H1 (cell line): ENCODE results near the gene IDI2. TPM values are rescaled to one million over a fixed set of nuclear protein-coding genes. Genes with fewer than 3 reads are reported as not detected.

Source experiments
- CTCF ChIA-PET: fragments of 300-600 bp; sonication (Branson Sonifier 250); formaldehyde crosslinking; loops from one replicate; lab custom pipeline; 2021; ENCODE audit not compliant: partially characterized antibody; lab: Charles Lee
- POLR2A ChIA-PET: fragments of 300-600 bp; sonication (Branson Sonifier 250); formaldehyde crosslinking; loops from one replicate; lab custom pipeline; 2021; ENCODE audit warnings: inconsistent platforms; ENCODE audit not compliant: partially characterized antibody; lab: Charles Lee
- DNase-seq, 2 experiments: peaks; one replicate each; pipeline versions ENCODE4 v3.0.0 to v3.0.0-alpha.2; 2010 to 2022; ENCODE audit warnings: low spot score in 2 of 2, low read depth in 1 of 2, mixed read lengths in 1 of 2
- FAIRE-seq: peaks from 2 replicates; lab custom pipeline; 2011; peaks lifted over from hg19 to GRCh38; lab: Jason Lieb, UNC
- H2AFZ ChIP-seq: 2 replicates; pipeline ENCODE4 v1.8.1; 2012; ENCODE audit warnings: low read length, inconsistent platforms
- H2AK5ac ChIP-seq: 2 replicates; pipeline ENCODE4 v1.6.1; 2013; ENCODE audit warnings: low read depth, low read length
- H2BK120ac ChIP-seq: replicated peaks from 2 replicates; pipeline ENCODE3; 2013; ENCODE audit warnings: low read depth, low read length, inconsistent platforms
- H2BK12ac ChIP-seq: 2 replicates; pipeline ENCODE4 v1.6.1; 2013; ENCODE audit warnings: low read depth, low read length
- H2BK15ac ChIP-seq: 2 replicates; pipeline ENCODE4 v1.6.1; 2013; ENCODE audit warnings: low read length
- H2BK20ac ChIP-seq: 2 replicates; pipeline ENCODE4 v1.6.1; 2013; ENCODE audit warnings: low read length
- H2BK5ac ChIP-seq: 2 replicates; pipeline ENCODE4 v1.6.1; 2013; ENCODE audit warnings: low read depth, low read length
- H3K14ac ChIP-seq: 2 replicates; pipeline ENCODE4 v1.6.1; 2013; ENCODE audit warnings: inconsistent platforms; ENCODE audit not compliant: insufficient read length
- H3K18ac ChIP-seq: 2 replicates; pipeline ENCODE4 v1.6.1; 2013; ENCODE audit warnings: low read length; ENCODE audit errors: extremely low read depth
- H3K23ac ChIP-seq: 2 replicates; pipeline ENCODE4 v1.6.1; 2013; ENCODE audit warnings: inconsistent platforms; ENCODE audit not compliant: insufficient read length
- H3K23me2 ChIP-seq: 2 replicates; pipeline ENCODE4 v1.6.1; 2013; ENCODE audit warnings: low read depth, low read length
- H3K27ac ChIP-seq: 2 replicates; pipeline ENCODE4 v1.6.1; 2011; ENCODE audit warnings: low read depth, low read length, inconsistent platforms
- H3K27me3 ChIP-seq, 4 experiments: replicated peaks in 1 of 4; 1 replicate in 1 of 4; 2 replicates in 3 of 4; pipeline versions ENCODE4 v1.6.1 to v1.8.1; 2011 to 2013; ENCODE audit warnings: low read length in 3 of 4, mild to moderate bottlenecking in 3 of 4, inconsistent platforms in 2 of 4, mixed read lengths in 2 of 4, moderate library complexity in 1 of 4; ENCODE audit not compliant: control insufficient read depth in 3 of 4, insufficient read depth in 3 of 4; ENCODE audit errors: extremely low read depth in 1 of 4
- H3K36me3 ChIP-seq, 4 experiments: 2 replicates each; pipeline versions ENCODE4 v1.6.1 to v1.8.1; 2011 to 2013; ENCODE audit warnings: mild to moderate bottlenecking in 4 of 4, low read length in 3 of 4, moderate library complexity in 2 of 4, control low read depth in 1 of 4, inconsistent platforms in 1 of 4; ENCODE audit not compliant: insufficient read depth in 4 of 4, control insufficient read depth in 2 of 4
- H3K4ac ChIP-seq: replicated peaks from 2 replicates; pipeline ENCODE3; 2013; ENCODE audit warnings: low read length, low read depth, mixed read lengths, inconsistent platforms; ENCODE audit not compliant: insufficient read length
- H3K4me1 ChIP-seq, 4 experiments: replicated peaks in 1 of 4; 1 replicate in 1 of 4; 2 replicates in 3 of 4; pipeline versions ENCODE4 v1.6.1 to v1.8.1; 2011 to 2013; ENCODE audit warnings: low read length in 3 of 4, inconsistent platforms in 2 of 4, mixed read lengths in 1 of 4; ENCODE audit not compliant: insufficient read depth in 4 of 4, control insufficient read depth in 3 of 4
- H3K4me2 ChIP-seq, 2 experiments: 2 replicates each; pipeline versions ENCODE4 v1.6.1 to v1.8.1; 2011 to 2013; ENCODE audit warnings: low read depth in 2 of 2, low read length in 2 of 2, control low read depth in 1 of 2, inconsistent platforms in 1 of 2, mild to moderate bottlenecking in 1 of 2; ENCODE audit not compliant: insufficient read depth in 1 of 2
- H3K4me3 ChIP-seq, 4 experiments: fragments of 200-600, 300-600 bp in 1 of 4; sonication (generic), shearing (Covaris generic), sonication (Bioruptor Twin) in 1 of 4; 2 replicates each; pipeline versions ENCODE4 v1.5.1 to v1.8.1; 2011 to 2016; ENCODE audit warnings: low read length in 4 of 4, low read depth in 3 of 4, control low read depth in 2 of 4, inconsistent platforms in 2 of 4, mild to moderate bottlenecking in 2 of 4, mixed read lengths in 1 of 4, moderate library complexity in 1 of 4; ENCODE audit not compliant: insufficient read depth in 2 of 4; ENCODE audit errors: extremely low read depth in 1 of 4
- H3K56ac ChIP-seq: replicated peaks from 2 replicates; pipeline ENCODE3; 2013; ENCODE audit warnings: low read depth, mild to moderate bottlenecking, mixed read lengths, low read length, inconsistent platforms; ENCODE audit not compliant: insufficient read length
- H3K79me1 ChIP-seq: 2 replicates; pipeline ENCODE4 v1.6.1; 2013; ENCODE audit warnings: low read depth, low read length, control low read depth
- H3K79me2 ChIP-seq, 2 experiments: 2 replicates each; pipeline versions ENCODE4 v1.6.1 to v1.8.1; 2012 to 2013; ENCODE audit warnings: low read length in 2 of 2, mild to moderate bottlenecking in 2 of 2, inconsistent platforms in 1 of 2; ENCODE audit not compliant: insufficient read depth in 2 of 2, control insufficient read depth in 1 of 2
- H3K9ac ChIP-seq, 4 experiments: replicated peaks in 1 of 4; 1 replicate in 1 of 4; 2 replicates in 3 of 4; pipeline versions ENCODE4 v1.6.1 to v1.8.1; 2011 to 2013; ENCODE audit warnings: low read depth in 3 of 4, low read length in 3 of 4, control low read depth in 2 of 4, mild to moderate bottlenecking in 2 of 4, moderate library complexity in 2 of 4, inconsistent platforms in 1 of 4; ENCODE audit errors: extremely low read depth in 1 of 4
- H3K9me3 ChIP-seq, 2 experiments: 2 replicates each; pipeline versions ENCODE4 v1.6.1 to v1.8.1; 2012 to 2013; ENCODE audit warnings: mild to moderate bottlenecking in 2 of 2, moderate library complexity in 2 of 2, control low read depth in 1 of 2, inconsistent platforms in 1 of 2, low read depth in 1 of 2, low read length in 1 of 2, mixed read lengths in 1 of 2; ENCODE audit not compliant: insufficient read depth in 2 of 2
- H4K20me1 ChIP-seq, 2 experiments: replicated peaks in 1 of 2; 2 replicates each; pipeline versions ENCODE3 to v1.8.1; 2011 to 2013; ENCODE audit warnings: inconsistent platforms in 2 of 2, low read length in 2 of 2, mild to moderate bottlenecking in 1 of 2; ENCODE audit not compliant: insufficient read depth in 2 of 2, control insufficient read depth in 1 of 2
- H4K5ac ChIP-seq: 2 replicates; pipeline ENCODE4 v1.6.1; 2013; ENCODE audit warnings: low read length, low read depth, mixed read lengths, inconsistent platforms; ENCODE audit not compliant: insufficient read length
- H4K8ac ChIP-seq: 2 replicates; pipeline ENCODE4 v1.8.0; 2013; ENCODE audit warnings: mild to moderate bottlenecking, moderate library complexity, low read length, inconsistent platforms; ENCODE audit not compliant: insufficient read depth; ENCODE audit errors: extremely low read depth
- H4K91ac ChIP-seq: replicated peaks from 2 replicates; pipeline ENCODE3; 2013; ENCODE audit warnings: low read length, mixed read lengths, inconsistent platforms; ENCODE audit not compliant: insufficient read length
- ASH2L ChIP-seq: fragments of 200-600, 300-600 bp; sonication (generic); IDR thresholded peaks from one replicate; pipeline ENCODE4 v1.7.1; 2017; ENCODE audit warnings: low read length
- SP4 ChIP-seq: IDR thresholded peaks from 2 replicates; pipeline ENCODE4 v1.6.1; 2012; ENCODE audit warnings: low read length, inconsistent platforms
- WGBS, 2 experiments: shearing (Covaris generic) in 1 of 2; methylation state at CpG; one replicate each; pipeline versions ENCODE4 v1.1.6 to v1.1.7; 2013 to 2015; ENCODE audit warnings: low lambda C conversion rate in 2 of 2, mixed read lengths in 2 of 2, inconsistent platforms in 1 of 2, low coverage in 1 of 2, missing lambda C conversion rate in 1 of 2; ENCODE audit not compliant: insufficient replicate concordance in 2 of 2, insufficient coverage in 1 of 2, insufficient read length in 1 of 2; ENCODE audit errors: extremely low coverage in 1 of 2, missing lambda C conversion rate in 1 of 2; 5-methylcytosine and 5-hydroxymethylcytosine counted together
- polyA plus RNA-seq, 7 experiments: library from polyadenylated mRNA; depleted of rRNA in 3 of 7; stranded (reverse) in 5 of 7; unstranded in 2 of 7; fragments of >200 nt in 5 of 7; fragments of 200-250 nt in 2 of 7; gene quantifications; 1 replicate in 5 of 7; 2 replicates in 1 of 7; 4 replicates in 1 of 7; pipeline versions ENCODE4 v1.2.1 to v1.2.3, GENCODE V29; 2011 to 2013; ENCODE audit warnings: missing spikeins in 2 of 7, mixed read lengths in 2 of 7
- total RNA-seq: library from RNA; stranded (reverse); fragmentation: NEBNext Ultra II Directional; extraction: Animal tissue kit (Norgen Biotek cat#: 25700); gene quantifications from 2 replicates; pipeline ENCODE4 v1.2.1, GENCODE V29; 2021

The IDI2 gene
- total and polyA plus RNA-seq, 2 of the 8 experiments (the other 6 are each of a cell fraction or from before 2014, with no cell fraction given), result not detected

GRCh38 chr10:988667-989545 lies 36.8 kb downstream of the IDI2 start:
- Histone ChIP-seq H4K8ac (peak overlapping the region; percentile 98), H3K14ac (no peak overlapping the region), H3K9me3 (no peaks in the 10 kb centered on the region), H3K56ac (peak overlapping the region; percentile 66), H2BK5ac (peak overlapping the region; percentile 93), H2BK15ac (no peak overlapping the region), H2AFZ (no peak overlapping the region), H3K79me2 (peaks cover 31 to 57% of the 10 kb centered on the region in 2 experiments), H2BK120ac (no peak overlapping the region), H2BK20ac (no peak overlapping the region), H3K36me3 (peaks cover 8 to 15% (median 13%) of the 10 kb centered on the region in 4 experiments), H3K27ac (peak overlapping the region; percentile 86), H2BK12ac (no peak overlapping the region; the same call in 1 of the 2 replicates), H3K4me1 (peaks cover 0 to 3% (median 1%) of the 10 kb centered on the region in 4 experiments; a peak in 3 of 7 replicates), H3K4me3 (peak overlapping the region; percentile 83 to 99 (median 93)), H4K5ac (no peak overlapping the region), H3K18ac (peak overlapping the region; percentile 91; the same call in 1 of the 2 replicates), H2AK5ac (0 out of 2 replicates have a peak overlapping the region, but pooled peaks have one; percentile 60), H3K4me2 (peak overlapping the region; percentile 82 to 86), H3K27me3 (no peaks in the 10 kb centered on the region), H3K9ac (peak overlapping the region; percentile 90 to 94 (median 92)), H3K23ac (no peak overlapping the region), H4K20me1 (peaks cover 6 to 12% of the 10 kb centered on the region in 2 experiments), H3K4ac (no peak overlapping the region), H3K79me1 (peaks cover 2% of the 10 kb centered on the region; the same call in 1 of the 2 replicates), H4K91ac (peak overlapping the region; percentile 26), H3K23me2 (peaks cover 10% of the 10 kb centered on the region)
- CTCF ChIA-PET, result interaction anchor here (0.9 to 1.0 kb wide), 2 partner anchors 26 to 200 kb away, joined by 4 read pairs; no protein-coding TSS in a partner anchor
- POLR2A ChIA-PET, result interaction anchor here (0.6 to 5.7 kb wide), 26 partner anchors 9 to 727 kb away, joined by 3 to 34 read pairs (median 4); partner anchors contain the start of genes IDI1, LARP4B and WDR37
- WGBS, 2 experiments, result 31% methylated on average over 41 of the region's 42 CpGs; no CpG with 5 or more reads in 1 of the 2 experiments
- DNase-seq, result no peak
- FAIRE-seq, result no peak
- peak; percentile 7 for TF ChIP-seq ASH2L
- TF ChIP-seq SP4, result no peak
